Measurements from ENCODE around the gene ADCYAP1R1.

The ADCYAP1R1 gene

DNA sequence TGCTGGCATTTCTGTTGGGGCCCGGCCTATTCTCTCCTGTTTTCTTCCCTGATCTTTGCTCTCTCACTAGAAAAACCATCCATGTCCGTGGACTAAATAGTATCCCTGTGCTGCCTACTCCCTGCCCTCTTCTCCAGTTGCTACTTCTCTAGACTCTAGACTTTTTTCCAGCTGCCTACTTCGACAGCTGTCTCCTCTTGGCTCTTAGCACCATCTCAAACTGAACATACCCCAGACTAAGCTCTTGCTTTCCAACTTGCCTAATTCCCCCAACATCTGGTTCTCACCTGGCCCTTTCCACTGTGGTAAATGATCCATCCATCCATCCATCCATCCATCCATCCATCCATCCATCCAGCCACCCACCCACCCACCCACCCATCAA is 19.5 kb downstream of the ADCYAP1R1 start:
- H3K4me3 ChIP-seq (ENCODE audit: low read length), result no peak overlapping the region
- no peak overlapping the region for H3K9ac ChIP-seq (ENCODE audit: low read depth, low read length)
- no peaks in the 10 kb centered on the region for H3K36me3 ChIP-seq (ENCODE audit: insufficient read depth, low read length)
- no peaks in the 10 kb centered on the region for H3K9me3 ChIP-seq (replicated peaks; ENCODE audit: low read length)
- H3K27me3 ChIP-seq (ENCODE audit: control insufficient read depth, insufficient read depth, low read length), result peaks cover 9% of the 10 kb centered on the region
- no peak overlapping the region for H3K4me2 ChIP-seq (ENCODE audit: low read length)
- H3K4me1 ChIP-seq (ENCODE audit: control insufficient read depth, insufficient read depth, low read length), result no peaks in the 10 kb centered on the region

DNA sequence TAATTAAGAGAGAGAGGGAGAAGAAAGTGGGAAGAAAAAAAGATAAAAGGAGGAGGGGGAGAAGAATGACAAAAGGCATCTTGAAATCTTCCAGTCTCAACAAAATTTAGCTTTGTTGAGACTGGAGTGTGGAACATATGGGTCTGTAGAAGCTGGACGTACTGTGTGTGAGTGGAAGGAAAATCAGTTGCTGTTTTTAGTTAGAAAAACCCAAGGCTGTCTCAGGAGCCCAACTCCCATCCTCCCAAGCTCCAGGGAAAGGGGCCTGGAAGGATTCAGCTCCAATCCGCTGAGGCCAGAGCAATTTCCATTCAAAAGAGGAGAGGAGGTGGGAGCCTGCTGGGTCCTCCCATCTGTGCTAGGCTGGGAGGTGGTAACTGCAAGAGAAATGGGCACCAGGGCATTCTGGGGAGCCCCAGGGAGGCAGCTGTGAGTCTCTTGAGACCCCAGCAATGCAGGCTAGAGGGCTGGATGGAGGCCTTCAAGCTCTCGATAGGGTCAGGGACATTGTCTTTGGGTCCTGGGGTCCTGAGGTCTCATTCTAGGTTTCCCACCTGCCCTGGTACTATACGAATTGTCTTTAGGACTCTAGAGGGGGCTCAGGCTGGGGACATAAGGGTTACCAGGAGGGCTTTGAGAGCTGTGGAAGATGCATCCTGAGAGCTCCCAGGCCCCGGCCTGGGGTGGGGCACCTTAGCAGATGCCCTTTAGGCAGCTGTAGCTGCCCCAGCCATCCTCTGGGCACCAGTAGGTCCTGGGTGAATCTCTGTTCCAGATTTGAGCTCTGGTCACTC is 21.4 kb downstream of the ADCYAP1R1 start:
- H3K4me1 ChIP-seq (ENCODE audit: control insufficient read depth, insufficient read depth, low read length), result no peaks in the 10 kb centered on the region

DNA sequence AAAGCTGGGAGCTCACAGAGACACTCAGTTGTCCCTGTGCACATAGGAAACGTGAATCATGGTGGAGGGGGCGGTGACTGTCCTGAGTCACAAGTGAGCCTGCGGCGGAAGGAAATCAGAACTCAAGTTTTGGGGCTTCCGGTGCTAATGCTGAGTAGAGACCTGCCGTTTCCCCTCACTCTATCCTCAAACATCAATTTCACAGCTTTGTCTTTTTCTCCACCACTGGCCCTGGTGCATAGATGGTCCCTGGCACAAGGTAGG is 21.9 kb downstream of the ADCYAP1R1 start:
- no peak overlapping the region for H3K4me3 ChIP-seq (ENCODE audit: low read length)
- no peaks in the 10 kb centered on the region for H3K9me3 ChIP-seq (replicated peaks; ENCODE audit: low read length)
- no peaks in the 10 kb centered on the region for H3K36me3 ChIP-seq (ENCODE audit: insufficient read depth, low read length)
- peak overlapping the region; percentile 37 for H3K4me2 ChIP-seq (ENCODE audit: low read length)
- H3K9ac ChIP-seq (ENCODE audit: low read depth, low read length), result no peak overlapping the region
- no peaks in the 10 kb centered on the region for H3K4me1 ChIP-seq (ENCODE audit: control insufficient read depth, insufficient read depth, low read length)
- H3K27me3 ChIP-seq (ENCODE audit: control insufficient read depth, insufficient read depth, low read length), result peaks cover 9% of the 10 kb centered on the region

More for the DNA sequence above, 21.4 kb downstream of the ADCYAP1R1 start:
- no peak overlapping the region for H3K4me3 ChIP-seq (ENCODE audit: low read length)
- H3K9me3 ChIP-seq (replicated peaks; ENCODE audit: low read length), result no peaks in the 10 kb centered on the region
- no peak overlapping the region for H3K9ac ChIP-seq (ENCODE audit: low read depth, low read length)
- H3K36me3 ChIP-seq (ENCODE audit: insufficient read depth, low read length), result no peaks in the 10 kb centered on the region
- H3K27me3 ChIP-seq (ENCODE audit: control insufficient read depth, insufficient read depth, low read length), result peaks cover 9% of the 10 kb centered on the region
- H3K4me2 ChIP-seq (ENCODE audit: low read length), result no peak overlapping the region

DNA sequence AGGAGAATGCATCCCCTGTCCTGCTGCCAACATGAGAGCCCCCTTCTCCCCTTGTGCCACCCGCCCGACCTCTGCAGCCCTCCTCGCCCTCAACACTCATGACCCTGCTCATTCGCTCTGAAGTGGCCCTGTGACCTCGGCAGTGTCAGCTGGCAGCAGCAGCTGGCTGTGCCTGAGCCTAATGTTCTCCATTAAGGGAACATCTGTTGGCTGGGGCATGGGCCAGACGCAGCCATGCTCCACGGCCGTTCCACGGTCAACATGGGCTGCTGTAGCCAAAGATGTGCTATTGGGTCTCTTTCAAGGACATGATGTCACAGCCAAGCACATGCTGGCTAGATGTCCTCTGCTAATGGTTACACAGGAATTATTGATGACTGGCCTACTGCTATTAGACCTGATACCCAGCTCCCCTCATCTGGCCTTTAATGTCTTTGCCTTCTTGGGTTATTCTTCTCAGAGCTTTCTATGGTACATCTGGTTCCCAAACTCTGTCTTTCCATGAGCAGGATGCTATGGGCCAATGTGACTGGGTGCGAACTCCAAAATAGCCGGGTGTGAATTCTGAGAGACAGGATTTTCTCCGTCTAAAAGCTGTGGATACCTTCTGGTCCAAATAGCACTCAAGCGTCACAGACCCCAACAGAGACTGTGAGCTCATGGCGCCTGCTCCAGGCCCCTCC is 22.4 kb downstream of the ADCYAP1R1 start:
- Histone ChIP-seq H3K9ac (ENCODE audit: low read depth, low read length) (no peak overlapping the region), H3K9me3 (replicated peaks; ENCODE audit: low read length) (no peaks in the 10 kb centered on the region), H3K27me3 (ENCODE audit: control insufficient read depth, insufficient read depth, low read length) (peaks cover 9% of the 10 kb centered on the region), H3K36me3 (ENCODE audit: insufficient read depth, low read length) (no peaks in the 10 kb centered on the region), H3K4me1 (ENCODE audit: control insufficient read depth, insufficient read depth, low read length) (no peaks in the 10 kb centered on the region), H3K4me3 (ENCODE audit: low read length) (no peak overlapping the region), H3K4me2 (ENCODE audit: low read length) (peak overlapping the region; percentile 37)

DNA sequence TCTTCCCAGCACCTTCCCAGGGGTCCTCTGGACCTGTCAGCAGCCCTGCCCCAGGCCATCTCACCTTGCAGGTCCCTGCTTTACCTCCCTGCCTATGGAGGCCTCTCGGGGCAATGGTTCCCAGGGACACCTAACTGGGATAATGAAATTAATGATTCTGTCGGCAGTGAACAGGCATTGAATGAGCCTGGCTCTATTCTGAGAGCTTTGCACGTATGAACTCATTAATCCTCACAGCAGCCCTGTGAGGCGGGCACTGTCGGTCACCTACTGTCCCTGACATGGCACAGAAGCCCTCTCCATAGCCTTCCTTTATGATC is 22.9 kb downstream of the ADCYAP1R1 start:
- Histone ChIP-seq H3K4me3 (ENCODE audit: low read length) (no peak overlapping the region), H3K4me1 (ENCODE audit: control insufficient read depth, insufficient read depth, low read length) (no peaks in the 10 kb centered on the region), H3K4me2 (ENCODE audit: low read length) (no peak overlapping the region), H3K9ac (ENCODE audit: low read depth, low read length) (no peak overlapping the region), H3K36me3 (ENCODE audit: insufficient read depth, low read length) (no peaks in the 10 kb centered on the region), H3K9me3 (replicated peaks; ENCODE audit: low read length) (no peaks in the 10 kb centered on the region), H3K27me3 (ENCODE audit: control insufficient read depth, insufficient read depth, low read length) (peaks cover 9% of the 10 kb centered on the region)

DNA sequence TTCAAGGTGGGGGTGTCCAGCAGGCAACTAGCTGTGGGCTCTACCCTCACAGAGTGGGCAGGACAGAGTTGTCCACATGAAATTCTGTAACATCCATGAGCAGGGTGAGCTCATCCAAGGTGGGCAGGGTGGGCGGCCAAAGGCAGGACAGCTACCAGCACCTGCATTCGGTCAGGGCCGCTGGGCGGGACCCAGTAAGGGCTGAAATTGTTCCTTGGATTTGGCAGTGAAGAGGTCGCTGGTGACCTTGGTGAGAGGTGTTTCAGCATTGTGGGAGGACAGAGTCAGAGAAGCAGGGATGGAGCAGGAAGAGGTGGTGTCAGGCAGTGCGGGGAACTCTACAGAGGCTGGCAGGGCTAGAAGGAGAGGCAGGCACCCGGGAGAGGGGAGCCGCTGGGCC is 23.9 kb downstream of the ADCYAP1R1 start:
- Histone ChIP-seq H3K4me2 (ENCODE audit: low read length) (no peak overlapping the region), H3K27me3 (ENCODE audit: control insufficient read depth, insufficient read depth, low read length) (peaks cover 5% of the 10 kb centered on the region), H3K4me1 (ENCODE audit: control insufficient read depth, insufficient read depth, low read length) (no peaks in the 10 kb centered on the region), H3K4me3 (ENCODE audit: low read length) (no peak overlapping the region), H3K36me3 (ENCODE audit: insufficient read depth, low read length) (no peaks in the 10 kb centered on the region), H3K9me3 (replicated peaks; ENCODE audit: low read length) (no peaks in the 10 kb centered on the region), H3K9ac (ENCODE audit: low read depth, low read length) (no peak overlapping the region)

DNA sequence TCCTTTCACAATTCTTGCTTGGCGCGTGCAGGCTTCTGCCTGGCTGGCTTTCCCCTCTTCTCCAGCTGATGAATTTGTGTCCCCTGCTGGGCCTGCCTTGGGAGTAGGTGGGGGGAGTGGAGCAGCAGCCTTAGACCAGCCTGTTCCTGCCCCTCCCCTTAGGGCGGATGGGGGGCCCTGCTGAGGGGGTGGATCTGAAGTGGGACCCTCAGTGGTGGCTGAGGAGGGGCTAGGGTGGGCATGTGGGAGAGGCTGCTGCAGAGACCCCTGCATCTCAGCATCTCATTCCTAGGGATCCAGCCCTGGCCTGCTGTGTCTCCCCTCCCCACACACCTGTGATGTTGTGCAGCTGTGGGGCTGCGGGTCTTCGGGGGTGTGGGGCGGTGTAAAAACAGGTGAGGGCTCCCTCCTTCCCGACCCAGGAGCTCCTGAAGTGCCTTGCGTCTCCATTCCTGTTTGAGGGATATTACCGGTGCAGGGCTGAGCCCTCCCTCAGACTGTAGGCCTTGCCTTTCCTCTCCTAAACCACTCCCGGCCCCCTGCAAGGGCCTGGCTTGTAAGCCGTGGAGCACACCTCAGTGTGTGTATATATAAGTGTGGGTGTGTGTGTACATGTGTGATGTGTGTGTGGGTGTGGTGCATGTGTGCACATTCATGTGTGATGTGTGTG is 24.7 kb downstream of the ADCYAP1R1 start:
- Histone ChIP-seq H3K4me3 (ENCODE audit: low read length) (no peak overlapping the region), H3K27me3 (ENCODE audit: control insufficient read depth, insufficient read depth, low read length) (peaks cover 8% of the 10 kb centered on the region), H3K9me3 (replicated peaks; ENCODE audit: low read length) (no peaks in the 10 kb centered on the region), H3K9ac (ENCODE audit: low read depth, low read length) (no peak overlapping the region), H3K4me1 (ENCODE audit: control insufficient read depth, insufficient read depth, low read length) (no peaks in the 10 kb centered on the region), H3K4me2 (ENCODE audit: low read length) (no peak overlapping the region), H3K36me3 (ENCODE audit: insufficient read depth, low read length) (no peaks in the 10 kb centered on the region)

DNA sequence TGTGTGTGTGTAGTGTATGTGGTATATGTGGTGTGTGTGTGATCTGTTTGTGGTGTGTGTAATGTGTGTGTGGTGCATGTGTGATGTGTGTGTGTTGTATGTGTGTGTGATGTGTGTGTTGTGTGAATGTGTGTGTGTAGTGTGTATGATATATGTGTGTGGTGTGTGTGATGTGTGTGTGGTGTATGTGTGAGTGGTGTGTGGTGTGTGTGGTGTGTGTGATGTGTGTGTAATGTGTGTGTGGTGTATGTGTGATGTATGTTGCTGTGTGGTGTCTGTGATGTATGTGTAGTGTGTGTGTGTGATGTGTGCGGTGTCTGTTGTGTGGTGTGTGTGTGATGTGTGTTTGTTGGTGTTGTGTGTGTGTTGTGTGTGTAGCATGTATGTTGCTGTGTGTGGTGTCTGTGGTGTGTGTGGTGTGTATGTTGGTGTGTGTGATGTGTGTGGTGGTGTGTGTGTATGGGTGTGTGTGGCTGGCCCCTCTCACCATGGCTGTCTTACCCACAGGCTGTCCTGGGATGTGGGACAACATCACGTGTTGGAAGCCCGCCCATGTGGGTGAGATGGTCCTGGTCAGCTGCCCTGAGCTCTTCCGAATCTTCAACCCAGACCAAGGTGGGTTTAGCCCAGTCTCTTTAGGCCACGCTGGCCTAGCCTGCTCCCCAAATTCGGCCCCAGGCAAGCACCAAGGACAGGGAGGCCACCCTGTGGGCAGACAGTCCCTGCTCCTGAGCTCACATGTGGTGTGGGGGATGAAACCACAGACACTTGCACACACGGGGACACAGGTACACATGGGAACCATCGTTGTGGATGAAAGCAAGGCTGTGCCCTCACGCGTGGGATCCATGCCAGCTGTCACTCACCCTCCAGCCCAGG is 25.6 kb downstream of the ADCYAP1R1 start:
- H3K4me1 ChIP-seq (ENCODE audit: control insufficient read depth, insufficient read depth, low read length), result no peaks in the 10 kb centered on the region
- peaks cover 3% of the 10 kb centered on the region for H3K27me3 ChIP-seq (ENCODE audit: control insufficient read depth, insufficient read depth, low read length)
- H3K9me3 ChIP-seq (replicated peaks; ENCODE audit: low read length), result no peaks in the 10 kb centered on the region
- no peak overlapping the region for H3K4me2 ChIP-seq (ENCODE audit: low read length)
- no peak overlapping the region for H3K9ac ChIP-seq (ENCODE audit: low read depth, low read length)
- no peak overlapping the region for H3K4me3 ChIP-seq (ENCODE audit: low read length)
- H3K36me3 ChIP-seq (ENCODE audit: insufficient read depth, low read length), result no peaks in the 10 kb centered on the region

DNA sequence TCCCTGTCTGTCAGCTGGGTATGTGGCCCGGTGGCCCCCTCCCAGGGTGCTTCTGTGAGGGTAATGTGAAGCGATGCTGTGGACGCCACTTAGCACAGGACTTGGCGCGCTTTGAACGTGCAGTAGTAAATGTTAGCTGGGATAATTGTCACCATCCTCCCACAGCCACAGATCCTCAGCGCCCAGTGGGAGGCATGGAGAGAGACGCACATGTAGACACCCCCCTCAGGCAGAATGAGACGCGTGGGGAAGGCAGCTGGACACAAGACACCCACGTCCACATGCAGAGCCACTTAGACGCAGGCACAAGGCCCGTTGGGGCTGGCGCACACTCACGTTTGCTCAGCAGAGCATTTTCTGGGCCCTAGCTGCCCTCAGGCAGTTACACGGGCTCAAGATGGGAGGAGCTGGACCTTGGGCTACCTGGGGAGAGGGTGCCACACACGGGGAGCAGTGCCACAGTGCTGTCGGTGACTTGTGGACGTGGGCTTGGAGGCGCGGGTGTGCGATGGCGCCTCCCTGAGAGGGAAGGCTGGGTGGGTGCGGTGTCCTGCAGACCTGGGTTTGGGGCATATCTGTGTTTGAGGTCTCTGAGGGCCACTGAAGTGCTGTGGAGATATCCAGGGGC is 26.4 kb downstream of the ADCYAP1R1 start:
- H3K4me3 ChIP-seq (ENCODE audit: low read length), result no peak overlapping the region
- H3K4me2 ChIP-seq (ENCODE audit: low read length), result no peak overlapping the region
- no peak overlapping the region for H3K9ac ChIP-seq (ENCODE audit: low read depth, low read length)
- no peaks in the 10 kb centered on the region for H3K4me1 ChIP-seq (ENCODE audit: control insufficient read depth, insufficient read depth, low read length)
- H3K36me3 ChIP-seq (ENCODE audit: insufficient read depth, low read length), result no peaks in the 10 kb centered on the region
- H3K27me3 ChIP-seq (ENCODE audit: control insufficient read depth, insufficient read depth, low read length), result peaks cover 3% of the 10 kb centered on the region
- H3K9me3 ChIP-seq (replicated peaks; ENCODE audit: low read length), result no peaks in the 10 kb centered on the region

DNA sequence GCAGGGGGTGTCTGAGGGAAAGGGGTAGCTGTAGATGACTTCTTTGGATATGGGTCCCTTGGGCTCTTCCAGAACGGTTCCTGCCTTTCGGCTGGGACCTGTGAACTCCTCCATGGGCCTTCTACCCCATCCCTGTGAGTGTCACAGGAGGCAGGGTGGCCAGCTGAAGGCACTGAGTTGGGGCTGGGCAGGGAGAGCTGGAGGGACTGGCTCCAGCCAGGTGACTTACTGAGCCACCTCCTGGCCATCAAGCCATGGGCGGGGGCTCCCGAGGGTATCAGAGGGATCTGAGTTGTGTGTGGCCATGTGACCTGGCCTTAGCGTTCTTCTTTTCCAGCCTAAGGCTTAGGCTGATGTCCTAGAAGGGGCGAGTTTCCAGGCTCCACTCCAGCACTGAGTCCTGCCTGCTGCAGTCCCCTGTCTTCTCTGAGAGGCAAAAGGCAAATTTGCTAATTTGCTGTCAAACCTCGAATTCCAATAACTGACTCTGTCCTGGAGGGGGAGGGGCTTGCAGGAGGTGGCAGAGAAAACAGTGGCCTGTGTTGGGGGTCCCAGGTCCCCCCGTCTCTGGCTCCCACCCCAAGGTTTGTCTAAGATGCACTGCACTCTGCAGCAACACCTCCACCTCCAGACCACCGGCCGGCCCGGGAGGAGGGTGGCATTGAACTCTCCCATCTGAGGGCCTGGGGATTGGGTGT is 27.2 kb downstream of the ADCYAP1R1 start:
- no peak overlapping the region for H3K9ac ChIP-seq (ENCODE audit: low read depth, low read length)
- no peaks in the 10 kb centered on the region for H3K9me3 ChIP-seq (replicated peaks; ENCODE audit: low read length)
- H3K27me3 ChIP-seq (ENCODE audit: control insufficient read depth, insufficient read depth, low read length), result peaks cover 3% of the 10 kb centered on the region
- no peaks in the 10 kb centered on the region for H3K4me1 ChIP-seq (ENCODE audit: control insufficient read depth, insufficient read depth, low read length)
- no peak overlapping the region for H3K4me2 ChIP-seq (ENCODE audit: low read length)
- H3K4me3 ChIP-seq (ENCODE audit: low read length), result no peak overlapping the region
- H3K36me3 ChIP-seq (ENCODE audit: insufficient read depth, low read length), result no peaks in the 10 kb centered on the region

Measured in skeletal muscle satellite cell (primary cell).